HEK293 (cell line): ENCODE data around the gene ADRA2C.

ENCODE experiments used
- CTCF ChIP-seq: fragments of 450-650 bp; formaldehyde crosslinking; IDR thresholded peaks from 2 replicates; pipeline ENCODE4 v1.5.1; 2016; ENCODE audit warnings: missing biosample characterization, missing genetic modification characterization
- KLF10 ChIP-seq: fragments of 450-650 bp; IDR thresholded peaks from 2 replicates; pipeline ENCODE4 v1.5.1; 2018; ENCODE audit warnings: missing biosample characterization, mild to moderate bottlenecking, missing genetic modification characterization
- ZNF146 ChIP-seq: fragments of 450-650 bp; formaldehyde crosslinking; IDR thresholded peaks from 2 replicates; pipeline ENCODE4 v1.5.1; 2016; ENCODE audit warnings: missing biosample characterization, missing genetic modification characterization
- ZNF660 ChIP-seq: fragments of 450-650 bp; IDR thresholded peaks from 2 replicates; pipeline ENCODE4 v1.5.1; 2018; ENCODE audit warnings: missing biosample characterization, mild to moderate bottlenecking, missing genetic modification characterization
- TF ChIP-seq, protein P1 (sequence below): fragments of 450-650 bp; formaldehyde crosslinking; IDR thresholded peaks from 2 replicates; pipeline ENCODE4 v1.5.1; 2016; ENCODE audit warnings: missing biosample characterization, missing genetic modification characterization, borderline replicate concordance
- TF ChIP-seq, protein P2 (sequence below): fragments of 450-650 bp; formaldehyde crosslinking; IDR thresholded peaks from 2 replicates; pipeline ENCODE4 v1.5.1; 2016; ENCODE audit warnings: missing biosample characterization, missing genetic modification characterization

DNA sequence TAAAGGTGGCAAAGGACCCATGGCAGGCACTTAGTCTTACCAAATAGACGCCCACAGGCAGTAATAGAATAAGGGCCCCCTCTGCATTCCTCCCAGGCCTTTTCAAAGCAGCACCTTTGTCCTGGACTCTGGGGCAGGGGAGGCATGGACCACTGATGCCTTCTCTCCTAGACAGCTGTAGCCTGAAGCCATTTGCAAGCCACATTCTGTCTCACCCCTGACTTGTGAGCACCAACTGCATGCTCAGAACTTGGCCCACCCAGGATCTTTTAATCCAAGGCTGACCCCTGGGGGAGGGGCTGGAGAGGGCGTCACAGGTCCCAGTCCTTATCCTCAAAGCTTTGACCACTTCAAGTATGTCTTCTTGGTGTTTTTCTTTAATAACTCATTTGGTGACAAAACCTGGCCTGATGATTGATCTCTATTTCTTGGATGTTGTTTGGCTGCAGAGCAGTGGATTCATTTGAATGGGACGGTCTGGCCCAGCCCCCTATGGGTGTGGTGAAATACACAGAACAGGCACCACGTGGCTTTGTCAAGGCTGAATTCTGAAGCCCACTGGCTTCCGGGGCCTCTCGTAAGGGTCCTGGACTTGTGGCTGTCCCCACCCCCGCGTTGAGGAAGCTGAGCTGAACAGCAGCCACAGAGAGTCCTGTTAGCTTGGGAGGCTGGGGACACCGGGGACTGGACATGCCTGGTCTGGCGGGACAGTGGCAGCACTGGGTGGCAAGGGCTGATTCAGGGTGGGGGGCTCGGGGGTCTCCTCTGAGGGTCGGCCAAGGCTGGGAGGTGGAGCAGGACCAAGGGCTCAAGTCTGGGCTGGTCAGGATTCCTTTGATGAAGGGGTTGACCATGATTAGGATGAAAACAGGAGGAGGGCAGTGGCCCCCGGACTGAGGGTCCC, 36.6 kb downstream of the ADRA2C start:
- TF ChIP-seq ZNF660 (tag by site-specific recombination) (no peak), KLF10 (tag by site-specific recombination) (no peak), CTCF (tag by site-specific recombination) (no peak), ZNF146 (no peak)
- TF ChIP-seq, protein P1, sequence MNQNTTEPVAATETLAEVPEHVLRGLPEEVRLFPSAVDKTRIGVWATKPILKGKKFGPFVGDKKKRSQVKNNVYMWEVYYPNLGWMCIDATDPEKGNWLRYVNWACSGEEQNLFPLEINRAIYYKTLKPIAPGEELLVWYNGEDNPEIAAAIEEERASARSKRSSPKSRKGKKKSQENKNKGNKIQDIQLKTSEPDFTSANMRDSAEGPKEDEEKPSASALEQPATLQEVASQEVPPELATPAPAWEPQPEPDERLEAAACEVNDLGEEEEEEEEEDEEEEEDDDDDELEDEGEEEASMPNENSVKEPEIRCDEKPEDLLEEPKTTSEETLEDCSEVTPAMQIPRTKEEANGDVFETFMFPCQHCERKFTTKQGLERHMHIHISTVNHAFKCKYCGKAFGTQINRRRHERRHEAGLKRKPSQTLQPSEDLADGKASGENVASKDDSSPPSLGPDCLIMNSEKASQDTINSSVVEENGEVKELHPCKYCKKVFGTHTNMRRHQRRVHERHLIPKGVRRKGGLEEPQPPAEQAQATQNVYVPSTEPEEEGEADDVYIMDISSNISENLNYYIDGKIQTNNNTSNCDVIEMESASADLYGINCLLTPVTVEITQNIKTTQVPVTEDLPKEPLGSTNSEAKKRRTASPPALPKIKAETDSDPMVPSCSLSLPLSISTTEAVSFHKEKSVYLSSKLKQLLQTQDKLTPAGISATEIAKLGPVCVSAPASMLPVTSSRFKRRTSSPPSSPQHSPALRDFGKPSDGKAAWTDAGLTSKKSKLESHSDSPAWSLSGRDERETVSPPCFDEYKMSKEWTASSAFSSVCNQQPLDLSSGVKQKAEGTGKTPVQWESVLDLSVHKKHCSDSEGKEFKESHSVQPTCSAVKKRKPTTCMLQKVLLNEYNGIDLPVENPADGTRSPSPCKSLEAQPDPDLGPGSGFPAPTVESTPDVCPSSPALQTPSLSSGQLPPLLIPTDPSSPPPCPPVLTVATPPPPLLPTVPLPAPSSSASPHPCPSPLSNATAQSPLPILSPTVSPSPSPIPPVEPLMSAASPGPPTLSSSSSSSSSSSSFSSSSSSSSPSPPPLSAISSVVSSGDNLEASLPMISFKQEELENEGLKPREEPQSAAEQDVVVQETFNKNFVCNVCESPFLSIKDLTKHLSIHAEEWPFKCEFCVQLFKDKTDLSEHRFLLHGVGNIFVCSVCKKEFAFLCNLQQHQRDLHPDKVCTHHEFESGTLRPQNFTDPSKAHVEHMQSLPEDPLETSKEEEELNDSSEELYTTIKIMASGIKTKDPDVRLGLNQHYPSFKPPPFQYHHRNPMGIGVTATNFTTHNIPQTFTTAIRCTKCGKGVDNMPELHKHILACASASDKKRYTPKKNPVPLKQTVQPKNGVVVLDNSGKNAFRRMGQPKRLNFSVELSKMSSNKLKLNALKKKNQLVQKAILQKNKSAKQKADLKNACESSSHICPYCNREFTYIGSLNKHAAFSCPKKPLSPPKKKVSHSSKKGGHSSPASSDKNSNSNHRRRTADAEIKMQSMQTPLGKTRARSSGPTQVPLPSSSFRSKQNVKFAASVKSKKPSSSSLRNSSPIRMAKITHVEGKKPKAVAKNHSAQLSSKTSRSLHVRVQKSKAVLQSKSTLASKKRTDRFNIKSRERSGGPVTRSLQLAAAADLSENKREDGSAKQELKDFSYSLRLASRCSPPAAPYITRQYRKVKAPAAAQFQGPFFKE (tag by site-specific recombination): no peak
- TF ChIP-seq, protein P2, sequence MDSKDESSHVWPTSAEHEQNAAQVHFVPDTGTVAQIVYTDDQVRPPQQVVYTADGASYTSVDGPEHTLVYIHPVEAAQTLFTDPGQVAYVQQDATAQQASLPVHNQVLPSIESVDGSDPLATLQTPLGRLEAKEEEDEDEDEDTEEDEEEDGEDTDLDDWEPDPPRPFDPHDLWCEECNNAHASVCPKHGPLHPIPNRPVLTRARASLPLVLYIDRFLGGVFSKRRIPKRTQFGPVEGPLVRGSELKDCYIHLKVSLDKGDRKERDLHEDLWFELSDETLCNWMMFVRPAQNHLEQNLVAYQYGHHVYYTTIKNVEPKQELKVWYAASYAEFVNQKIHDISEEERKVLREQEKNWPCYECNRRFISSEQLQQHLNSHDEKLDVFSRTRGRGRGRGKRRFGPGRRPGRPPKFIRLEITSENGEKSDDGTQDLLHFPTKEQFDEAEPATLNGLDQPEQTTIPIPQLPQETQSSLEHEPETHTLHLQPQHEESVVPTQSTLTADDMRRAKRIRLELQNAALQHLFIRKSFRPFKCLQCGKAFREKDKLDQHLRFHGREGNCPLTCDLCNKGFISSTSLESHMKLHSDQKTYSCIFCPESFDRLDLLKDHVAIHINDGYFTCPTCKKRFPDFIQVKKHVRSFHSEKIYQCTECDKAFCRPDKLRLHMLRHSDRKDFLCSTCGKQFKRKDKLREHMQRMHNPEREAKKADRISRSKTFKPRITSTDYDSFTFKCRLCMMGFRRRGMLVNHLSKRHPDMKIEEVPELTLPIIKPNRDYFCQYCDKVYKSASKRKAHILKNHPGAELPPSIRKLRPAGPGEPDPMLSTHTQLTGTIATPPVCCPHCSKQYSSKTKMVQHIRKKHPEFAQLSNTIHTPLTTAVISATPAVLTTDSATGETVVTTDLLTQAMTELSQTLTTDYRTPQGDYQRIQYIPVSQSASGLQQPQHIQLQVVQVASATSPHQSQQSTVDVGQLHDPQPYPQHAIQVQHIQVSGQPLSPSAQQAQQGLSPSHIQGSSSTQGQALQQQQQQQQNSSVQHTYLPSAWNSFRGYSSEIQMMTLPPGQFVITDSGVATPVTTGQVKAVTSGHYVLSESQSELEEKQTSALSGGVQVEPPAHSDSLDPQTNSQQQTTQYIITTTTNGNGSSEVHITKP: no peak
